ENCODE data around the gene H1-8.

- TF ChIP-seq POLR2AphosphoS5 (IDR thresholded peaks at IDR 0.05) (no peak), POLR2A (IDR thresholded peaks at IDR 0.05) (no peak)
These were observed 10.7 kb downstream of the H1-8 start for GRCh38 chr3:129553719-129554118.
